Measurements from ENCODE around the gene MYL1. TPM values are rescaled to one million over a fixed set of nuclear protein-coding genes. Genes with fewer than 3 reads are reported as not detected.

Gene MYL1
- total RNA-seq, 1 donor from 2014 or later: not detected

GRCh38 chr2:210267698-210268097 lies 47.3 kb downstream of the MYL1 start:
- no peak for DNase-seq (ENCODE audit: low spot score)

DNA sequence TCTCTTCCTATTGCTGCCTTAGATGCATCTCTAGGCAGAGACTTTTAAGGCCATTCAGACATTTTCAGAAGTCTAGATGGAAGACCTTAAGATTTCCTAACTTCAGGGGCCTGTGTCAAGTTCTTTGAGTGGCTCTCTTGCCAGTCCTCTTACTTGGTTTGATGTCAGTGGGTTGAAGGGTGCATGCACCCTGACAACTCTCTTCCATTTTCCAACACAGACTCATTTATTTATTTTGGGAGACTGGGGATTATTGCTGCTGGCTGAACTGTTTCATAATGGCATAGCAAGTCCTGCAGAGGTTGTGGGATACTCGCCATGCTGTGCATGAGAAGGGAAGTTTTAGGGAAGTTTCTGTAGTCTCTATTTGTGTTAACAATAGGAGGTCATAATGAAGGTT lies 50.7 kb downstream of the MYL1 start:
- DNase-seq (ENCODE audit: low spot score): no peak

- no peak for DNase-seq (ENCODE audit: low spot score)
Measured at GRCh38 chr2:210263841-210264240, 51.1 kb downstream of the MYL1 start.

- DNase-seq (ENCODE audit: low spot score): no peak
Measured at GRCh38 chr2:210262036-210262435, 52.9 kb downstream of the MYL1 start.

GRCh38 chr2:210259687-210260086 lies 55.3 kb downstream of the MYL1 start:
- no peak for DNase-seq (ENCODE audit: low spot score)

DNA sequence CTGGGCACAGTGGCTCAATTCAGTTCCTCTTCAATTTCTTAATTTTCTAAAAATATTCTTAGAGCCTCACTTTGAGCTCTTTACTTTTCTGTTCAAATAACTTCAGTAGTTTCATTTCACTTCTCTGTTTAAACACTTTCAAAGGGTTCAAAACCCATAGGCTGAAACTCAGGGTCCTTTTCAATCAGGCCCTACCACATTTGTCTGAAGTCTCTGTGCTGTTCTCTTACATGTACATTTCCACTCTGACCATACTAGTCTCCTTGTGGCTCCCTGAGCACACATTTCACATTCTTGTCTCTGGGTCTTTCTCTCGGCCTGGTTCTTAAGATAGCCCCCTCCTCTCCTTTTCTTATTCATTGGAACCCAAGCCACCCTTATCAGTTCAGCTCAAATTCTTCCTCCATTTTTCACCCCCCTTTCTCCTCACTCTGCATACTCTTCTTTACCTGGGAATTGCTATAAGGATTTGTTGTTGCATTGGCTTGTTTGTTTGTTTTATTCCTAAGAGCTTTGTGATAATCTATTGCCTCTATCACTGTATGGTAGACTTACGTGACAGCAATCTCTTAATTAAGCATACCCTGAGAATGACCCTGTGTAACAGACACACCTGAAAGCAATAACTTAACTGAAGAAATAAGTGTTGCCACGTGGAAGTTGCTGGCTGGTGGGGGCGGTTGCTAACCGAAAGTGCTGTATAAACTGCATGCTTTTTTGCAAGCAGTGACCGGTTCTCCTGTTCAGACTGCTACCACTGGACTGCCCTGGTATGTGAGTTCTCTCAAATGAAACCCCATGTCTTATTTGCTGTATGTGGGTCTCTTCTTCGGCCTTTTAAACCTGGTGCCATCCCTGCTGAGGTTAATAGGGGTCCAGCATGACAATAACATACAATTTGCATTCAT lies 62.0 kb downstream of the MYL1 start:
- DNase-seq (ENCODE audit: low spot score): no peak

DNA sequence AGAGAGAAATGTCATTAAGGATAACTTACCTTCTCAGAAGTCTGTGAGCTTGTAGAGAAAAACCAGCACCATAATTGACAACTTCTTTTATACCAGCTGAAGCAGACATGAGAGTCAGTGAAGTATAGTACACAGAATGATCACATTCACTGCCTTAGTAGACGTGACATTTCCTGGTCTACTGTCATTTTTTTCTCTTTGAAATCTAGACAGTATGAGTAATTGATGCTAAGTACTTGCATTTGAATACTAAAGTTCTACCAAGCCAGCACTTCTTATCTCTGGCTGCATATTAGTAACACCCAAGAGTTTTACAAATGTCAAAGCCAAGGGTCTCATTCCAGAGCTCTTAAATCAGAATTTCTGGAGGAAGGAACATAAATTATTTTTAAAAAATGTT lies 64.4 kb downstream of the MYL1 start:
- DNase-seq (ENCODE audit: low spot score): no peak

Other genes starting within 250 kb of the MYL1 start
- 58.3 TPM for gene KANSL1L, start 143.8 kb downstream of the MYL1 start, total RNA-seq
- 3.8 TPM for gene ACADL, start 89.7 kb downstream of the MYL1 start, total RNA-seq
- gene LANCL1, start 161.6 kb upstream of the MYL1 start, total RNA-seq: 48.0 TPM
- 5.5 TPM for gene CPS1, start 241.4 kb upstream of the MYL1 start, total RNA-seq

Measured in mucosa of gallbladder (tissue), 1 donor.